RWPE1 (cell line): Measurements from ENCODE around the gene ACAN.

ENCODE experiments used
- CTCF ChIA-PET: fragments of 350-600 bp; sonication (Branson Sonifier 250); formaldehyde crosslinking; extraction: SDS; loops from one replicate; lab custom pipeline; 2021; lab: Yijun Ruan, JAX
- POLR2A ChIA-PET: fragments of 400-600 bp; formaldehyde crosslinking; extraction: SDS; loops from one replicate; lab custom pipeline; 2020; ENCODE audit warnings: antibody characterized with exemption; ENCODE audit not compliant: low non-redundant PET; lab: Yijun Ruan, JAX
- DNase-seq: peaks from one replicate; pipeline ENCODE4 v3.0.0; 2012; ENCODE audit warnings: low spot score
- H3K27ac ChIP-seq: fragments of 450-650 bp; 2 replicates; pipeline ENCODE4 v1.5.1; 2017
- CTCF ChIP-seq: fragments of 450-650 bp; conservative IDR thresholded peaks from 2 replicates; pipeline ENCODE4 v1.5.1; 2017; ENCODE audit warnings: low read depth, mild to moderate bottlenecking

Gene ACAN

GRCh38 chr15:88847144-88847543, 43.9 kb downstream of the ACAN start:
- ChIA-PET CTCF (interaction anchor here (0.6 kb wide), 1 partner anchor 188 kb away, joined by 3 read pairs; no protein-coding TSS in a partner anchor), POLR2A (no interaction called here)
- H3K27ac ChIP-seq: no peak overlapping the region
- no peak for TF ChIP-seq CTCF
- DNase-seq: no peak

- ChIA-PET POLR2A (no interaction called here), CTCF (no interaction called here)
- DNase-seq: no peak
- no peak for TF ChIP-seq CTCF
- H3K27ac ChIP-seq: no peak overlapping the region
Measured at GRCh38 chr15:88848203-88848602, 45.0 kb downstream of the ACAN start.

- DNase-seq: no peak
- ChIA-PET CTCF (no interaction called here), POLR2A (no interaction called here)
- H3K27ac ChIP-seq: no peak overlapping the region
- no peak for TF ChIP-seq CTCF
Measured at GRCh38 chr15:88849376-88850072, 46.3 kb downstream of the ACAN start.

GRCh38 chr15:88852476-88852875, 49.2 kb downstream of the ACAN start:
- POLR2A ChIA-PET: no interaction called here
- DNase-seq: no peak
- TF ChIP-seq CTCF: no peak
- H3K27ac ChIP-seq: no peak overlapping the region
- CTCF ChIA-PET: interaction anchor here (0.5 kb wide), 1 partner anchor 40 kb away, joined by 4 read pairs; no protein-coding TSS in a partner anchor

- DNase-seq: no peak
- POLR2A ChIA-PET: no interaction called here
- CTCF ChIA-PET: interaction anchor here (0.6 kb wide), 1 partner anchor 155 kb away, joined by 4 read pairs; no protein-coding TSS in a partner anchor
- no peak overlapping the region for H3K27ac ChIP-seq
- TF ChIP-seq CTCF: no peak
Measured at GRCh38 chr15:88858934-88859333, 55.7 kb downstream of the ACAN start.

- H3K27ac ChIP-seq: no peak overlapping the region
- ChIA-PET POLR2A (no interaction called here), CTCF (no interaction called here)
- no peak for TF ChIP-seq CTCF
- no peak for DNase-seq
Measured at GRCh38 chr15:88859550-88859949, 56.3 kb downstream of the ACAN start.
